Activated naive CD8-positive, alpha-beta T cell treated with anti-CD3 and anti-CD28 coated beads for 36 hours (primary cell): Measurements from ENCODE around the gene EN2. TPM values are rescaled to one million over a fixed set of nuclear protein-coding genes. Genes with fewer than 3 reads are reported as not detected.
A peak's percentile ranks its signal among the peaks of the same experiment; 100 is the strongest.

Experiments used
- DNase-seq: peaks from one replicate; pipeline ENCODE4 v3.0.0; 2021
- H3K27ac Mint-ChIP-seq: one replicate; pipeline ENCODE4 v1.8.0; 2022; ENCODE audit warnings: mild to moderate bottlenecking, moderate library complexity, mixed read lengths
- H3K27me3 Mint-ChIP-seq: one replicate; pipeline ENCODE4 v1.8.0; 2022; ENCODE audit warnings: mild to moderate bottlenecking, mixed read lengths
- H3K36me3 Mint-ChIP-seq: one replicate; pipeline ENCODE4 v1.8.0; 2021; ENCODE audit warnings: mild to moderate bottlenecking, mixed read lengths
- H3K4me1 Mint-ChIP-seq: one replicate; pipeline ENCODE4 v1.8.0; 2021; ENCODE audit warnings: mixed read lengths
- H3K4me3 Mint-ChIP-seq: one replicate; pipeline ENCODE4 v1.8.0; 2022; ENCODE audit warnings: mild to moderate bottlenecking, moderate library complexity, mixed read lengths
- H3K9me3 Mint-ChIP-seq: one replicate; pipeline ENCODE4 v1.8.0; 2022; ENCODE audit warnings: mixed read lengths
- total RNA-seq, 2 experiments: library from RNA; stranded (reverse); gene quantifications; one replicate each; pipeline ENCODE4 v1.2.3, GENCODE V29; 2021

Gene EN2
- total RNA-seq, 2 experiments from 2014 or later: not detected

- H3K4me3 Mint-ChIP-seq: no peak overlapping the region
- no peaks in the 10 kb centered on the region for H3K36me3 Mint-ChIP-seq
- no peaks in the 10 kb centered on the region for H3K9me3 Mint-ChIP-seq
- H3K4me1 Mint-ChIP-seq: peaks cover 19% of the 10 kb centered on the region
- DNase-seq: no peak
- no peak overlapping the region for H3K27ac Mint-ChIP-seq
- peaks cover 85% of the 10 kb centered on the region for H3K27me3 Mint-ChIP-seq
Measured at GRCh38 chr7:155453296-155454182, 4.4 kb upstream of the EN2 start.

DNA sequence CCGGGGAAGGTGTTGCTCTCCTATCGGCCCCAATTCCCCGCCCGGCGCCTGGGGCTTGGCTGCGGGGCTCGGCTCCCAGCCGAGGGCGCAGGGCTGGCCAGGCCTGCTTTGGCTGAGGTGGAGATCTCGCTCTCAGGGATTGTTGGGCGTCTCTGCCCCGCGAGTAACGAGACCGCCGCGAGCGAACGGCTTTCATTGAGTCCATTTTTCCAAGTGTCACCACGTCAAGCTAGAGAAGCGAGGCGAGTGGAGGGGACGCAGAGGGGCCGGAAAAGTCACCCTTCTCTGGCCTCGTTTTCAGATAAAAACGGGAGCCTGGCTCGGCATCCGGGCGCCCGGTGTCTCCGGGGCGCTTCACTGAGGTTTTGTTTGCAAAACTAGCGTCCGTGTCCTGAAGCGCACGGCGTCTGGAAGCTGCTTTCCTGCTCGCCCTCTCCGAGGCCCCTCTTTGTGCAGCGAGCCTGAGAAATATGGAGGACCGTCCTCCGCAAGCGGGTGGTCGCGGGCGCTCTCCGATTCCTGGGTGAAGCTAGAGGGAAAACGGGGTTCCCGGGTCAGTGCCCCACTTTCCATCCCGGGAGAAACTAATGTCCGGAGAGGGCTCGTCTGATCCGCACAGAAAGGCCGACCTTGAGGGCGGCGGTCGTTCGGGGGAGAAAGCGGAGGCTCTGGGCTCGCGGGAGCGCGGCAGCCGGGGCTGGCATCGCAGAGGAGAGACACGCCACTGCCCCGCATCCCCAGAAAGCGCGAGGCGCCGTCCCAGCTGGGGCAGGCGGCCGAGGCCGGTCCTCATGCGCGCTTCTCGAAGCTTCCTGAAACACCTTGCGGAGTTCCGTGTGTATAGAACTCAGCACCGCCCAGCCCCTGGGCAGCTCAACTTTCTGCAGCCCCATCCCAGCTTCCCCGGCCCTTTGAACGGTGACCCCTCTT, 3.5 kb upstream of the EN2 start:
- Mint-ChIP-seq H3K4me3 (no peak overlapping the region), H3K27ac (no peak overlapping the region)
- no peak for DNase-seq

DNA sequence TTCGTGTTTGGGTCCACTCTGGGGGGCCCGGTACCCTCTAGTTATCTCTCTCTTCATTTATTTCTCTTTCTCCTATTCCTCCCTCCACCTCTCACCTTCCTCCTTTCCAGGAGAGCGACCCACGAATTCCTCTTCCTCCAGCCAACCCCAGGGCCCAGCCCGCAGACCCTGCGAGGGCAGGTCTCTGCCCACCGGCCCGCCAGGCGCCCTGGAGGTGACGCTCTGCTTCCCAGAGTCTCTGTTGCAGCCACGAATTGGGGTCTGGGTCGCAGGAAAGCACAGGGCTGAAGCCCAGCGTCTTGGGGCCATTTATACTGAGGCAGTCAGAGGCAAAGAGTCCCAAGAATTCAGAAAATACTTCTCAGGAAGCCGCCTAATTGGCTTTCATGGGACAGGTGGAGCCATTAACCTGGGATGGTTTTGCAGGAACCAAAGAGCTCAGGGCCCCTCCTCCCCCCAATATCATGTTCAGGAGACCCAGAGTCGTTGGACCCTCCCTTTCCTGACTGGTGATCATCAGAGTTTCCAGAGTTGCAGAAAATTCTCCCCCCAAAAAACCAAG, 2.7 kb upstream of the EN2 start:
- no peak for DNase-seq
- Mint-ChIP-seq H3K9me3 (no peaks in the 10 kb centered on the region), H3K4me3 (no peak overlapping the region), H3K36me3 (peaks cover 2% of the 10 kb centered on the region), H3K27me3 (peaks cover 86% of the 10 kb centered on the region), H3K27ac (no peak overlapping the region), H3K4me1 (peaks cover 25% of the 10 kb centered on the region)

More for the DNA sequence above, 3.5 kb upstream of the EN2 start:
- Mint-ChIP-seq H3K36me3 (peaks cover 2% of the 10 kb centered on the region), H3K27me3 (peaks cover 82% of the 10 kb centered on the region), H3K9me3 (no peaks in the 10 kb centered on the region), H3K4me1 (peaks cover 23% of the 10 kb centered on the region)

DNA sequence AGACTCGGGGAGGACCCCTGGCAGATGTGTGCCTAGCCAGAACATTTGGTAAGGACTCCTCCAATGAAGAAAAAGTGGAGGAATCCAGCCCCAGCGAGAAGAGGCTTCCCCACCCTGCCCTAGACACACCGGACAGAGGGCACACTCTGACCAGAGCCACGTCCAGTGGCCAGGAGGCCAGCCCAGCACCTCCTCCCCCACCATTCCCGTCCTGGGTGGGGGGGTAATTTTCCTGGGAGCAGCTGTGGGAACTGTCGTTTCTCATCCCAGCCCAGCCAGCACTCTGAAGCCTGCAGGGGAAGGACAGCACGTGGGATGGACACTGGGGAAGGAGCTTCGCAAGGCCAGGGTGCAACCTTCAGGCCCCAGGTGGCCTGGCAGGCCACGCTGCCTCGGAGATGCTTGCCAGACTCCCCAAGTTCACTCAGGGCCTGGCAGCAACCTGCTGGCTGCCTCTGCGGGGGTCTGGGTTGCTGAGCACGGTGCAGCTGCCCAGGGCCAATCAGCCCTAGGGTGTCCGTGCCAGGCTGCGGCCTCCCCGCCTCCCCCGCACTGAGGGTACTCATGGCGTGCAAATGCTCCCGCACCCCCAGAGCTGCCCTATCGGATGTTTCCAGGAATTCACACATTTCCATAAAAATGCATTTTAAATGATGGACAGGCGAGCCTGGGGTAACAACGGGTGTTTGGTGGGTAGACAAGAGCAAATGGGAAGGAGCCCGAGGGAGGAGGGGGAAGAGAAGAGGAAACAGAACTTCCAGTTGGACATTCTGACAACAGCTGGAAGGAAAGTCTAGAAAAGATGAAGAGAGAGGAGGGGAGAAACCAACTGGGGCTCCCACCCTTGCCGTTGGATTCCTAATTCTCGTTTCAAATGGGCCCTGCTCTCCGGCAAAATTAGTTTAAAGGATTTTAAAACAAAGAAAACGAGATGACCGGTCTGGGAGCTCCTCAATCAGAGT, 1.9 kb upstream of the EN2 start:
- Mint-ChIP-seq H3K27ac (no peak overlapping the region), H3K4me3 (peak overlapping the region; percentile 1), H3K4me1 (peaks cover 20% of the 10 kb centered on the region), H3K9me3 (no peaks in the 10 kb centered on the region), H3K36me3 (peaks cover 2% of the 10 kb centered on the region), H3K27me3 (peaks cover 86% of the 10 kb centered on the region)
- no peak for DNase-seq

DNA sequence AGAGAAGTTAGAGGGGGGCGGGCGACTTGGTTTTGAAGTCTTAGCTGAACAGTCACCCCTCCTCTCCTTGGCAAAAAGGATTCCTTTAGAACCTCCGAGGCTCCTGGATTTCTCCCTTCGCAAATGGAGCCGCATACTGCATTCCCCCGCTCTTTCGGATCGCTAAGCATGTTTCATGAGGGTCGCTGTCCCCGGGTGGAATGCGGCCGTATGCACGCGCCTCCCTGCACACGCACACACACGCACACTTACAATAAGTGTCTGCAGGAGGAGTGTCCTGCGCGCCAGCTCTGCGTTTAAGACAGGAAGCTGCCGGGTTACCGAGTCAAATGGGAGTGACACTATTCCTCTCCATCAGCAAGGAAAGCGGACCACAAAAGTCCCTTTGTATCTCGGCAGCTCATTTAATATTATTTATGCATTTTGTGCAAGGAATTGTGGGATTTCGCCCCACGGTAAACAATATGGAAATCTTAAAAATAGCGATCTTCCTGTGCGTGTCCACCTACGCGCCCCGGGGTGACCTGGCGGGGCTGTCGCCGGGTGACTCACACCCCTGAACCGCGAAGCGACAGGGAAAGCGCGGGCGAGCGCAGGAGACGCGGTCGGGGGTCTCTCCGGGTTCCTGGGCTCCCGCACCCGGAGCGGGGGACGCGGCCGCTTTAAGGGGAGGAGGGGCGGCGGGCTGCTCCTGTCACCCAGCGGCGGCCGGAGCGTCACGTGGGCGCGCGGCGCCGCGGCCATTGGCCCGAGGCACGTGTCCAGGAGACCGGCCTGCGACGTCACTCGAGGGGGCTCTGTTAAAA, 988 bp upstream of the EN2 start:
- Mint-ChIP-seq H3K9me3 (no peaks in the 10 kb centered on the region), H3K27ac (no peak overlapping the region), H3K4me3 (peak overlapping the region; percentile 61), H3K36me3 (peaks cover 2% of the 10 kb centered on the region), H3K4me1 (peaks cover 17% of the 10 kb centered on the region), H3K27me3 (peaks cover 86% of the 10 kb centered on the region)
- DNase-seq: no peak

DNA sequence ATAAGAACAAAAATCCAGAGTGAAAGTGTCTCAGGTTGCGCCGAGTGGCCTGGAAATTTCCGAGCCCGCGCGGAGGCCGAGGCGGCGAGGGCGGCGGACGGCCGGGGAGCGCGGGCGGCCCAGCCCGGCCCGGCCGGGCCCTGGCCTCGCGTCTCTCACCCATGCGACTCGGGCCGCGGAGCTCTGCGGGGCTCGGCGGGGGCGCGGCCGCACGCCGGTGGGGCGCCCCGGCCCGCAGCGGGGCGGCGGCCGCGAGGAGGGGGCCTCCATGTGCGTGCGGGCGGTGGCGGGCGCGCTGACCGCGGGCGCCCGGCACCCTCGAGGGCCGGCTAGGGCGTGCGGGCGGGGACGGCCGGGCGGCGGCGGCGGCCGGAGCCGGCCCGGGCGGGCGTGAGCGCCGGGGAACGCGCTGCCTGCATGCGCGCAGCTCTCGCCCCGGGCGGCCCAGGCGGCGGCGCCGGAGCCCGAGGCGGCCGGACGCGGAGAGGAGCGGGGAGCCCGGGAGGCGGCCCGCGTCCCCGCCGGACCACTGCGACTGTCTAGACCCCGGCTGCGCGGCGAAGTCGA, 302 bp upstream of the EN2 start:
- no peak for DNase-seq
- peaks cover 17% of the 10 kb centered on the region for H3K4me1 Mint-ChIP-seq
- H3K4me3 Mint-ChIP-seq: no peak overlapping the region
- H3K36me3 Mint-ChIP-seq: peaks cover 2% of the 10 kb centered on the region
- peaks cover 86% of the 10 kb centered on the region for H3K27me3 Mint-ChIP-seq
- no peaks in the 10 kb centered on the region for H3K9me3 Mint-ChIP-seq
- H3K27ac Mint-ChIP-seq: no peak overlapping the region

GRCh38 chr7:155458878-155459699, 1.2 kb downstream of the EN2 start:
- Mint-ChIP-seq H3K4me3 (peak overlapping the region; percentile 37), H3K27me3 (peaks cover 88% of the 10 kb centered on the region), H3K4me1 (peaks cover 17% of the 10 kb centered on the region), H3K36me3 (peaks cover 2% of the 10 kb centered on the region), H3K27ac (peak overlapping the region; percentile 68), H3K9me3 (no peaks in the 10 kb centered on the region)
- DNase-seq: no peak

DNA sequence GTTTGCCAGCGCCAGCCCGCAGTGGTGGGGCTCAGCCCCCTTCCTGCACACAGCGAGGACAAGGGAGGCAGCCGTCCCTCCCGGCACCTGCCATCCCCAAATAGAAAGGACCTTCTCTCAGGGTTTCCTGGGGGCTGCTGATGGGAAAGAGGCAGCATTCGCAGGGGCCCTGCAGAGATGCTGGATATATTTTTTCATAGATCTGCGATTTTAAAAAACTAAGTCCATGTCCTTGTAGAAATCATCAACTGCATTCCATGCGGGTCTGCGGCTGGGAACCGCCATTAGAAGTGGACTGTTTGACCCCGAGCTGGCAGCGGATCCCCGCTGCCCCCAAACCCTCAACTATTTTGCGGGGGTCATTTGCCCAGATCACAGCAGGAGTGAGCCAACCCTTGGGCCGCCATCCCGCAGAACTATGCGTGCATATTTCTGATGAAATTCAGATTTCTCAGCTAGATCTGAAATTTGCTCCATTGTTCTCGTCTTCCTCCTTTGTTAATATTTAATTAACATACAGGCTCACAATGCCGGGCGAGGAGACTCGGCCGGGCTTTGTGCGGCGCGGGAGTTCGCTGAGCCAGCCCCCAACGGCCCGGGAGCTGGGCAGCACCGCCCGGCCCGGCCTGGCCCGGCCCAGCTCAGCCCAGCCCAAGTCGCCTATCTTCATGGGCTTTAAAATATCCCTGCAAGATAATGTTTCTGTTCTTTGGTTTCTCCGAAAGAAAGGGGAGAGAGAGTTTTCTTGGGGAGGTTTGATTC, 2.0 kb downstream of the EN2 start:
- no peak overlapping the region for H3K27ac Mint-ChIP-seq
- H3K27me3 Mint-ChIP-seq: peaks cover 88% of the 10 kb centered on the region
- no peak overlapping the region for H3K4me3 Mint-ChIP-seq
- H3K36me3 Mint-ChIP-seq: peaks cover 2% of the 10 kb centered on the region
- peaks cover 15% of the 10 kb centered on the region for H3K4me1 Mint-ChIP-seq
- no peaks in the 10 kb centered on the region for H3K9me3 Mint-ChIP-seq
- DNase-seq: no peak

DNA sequence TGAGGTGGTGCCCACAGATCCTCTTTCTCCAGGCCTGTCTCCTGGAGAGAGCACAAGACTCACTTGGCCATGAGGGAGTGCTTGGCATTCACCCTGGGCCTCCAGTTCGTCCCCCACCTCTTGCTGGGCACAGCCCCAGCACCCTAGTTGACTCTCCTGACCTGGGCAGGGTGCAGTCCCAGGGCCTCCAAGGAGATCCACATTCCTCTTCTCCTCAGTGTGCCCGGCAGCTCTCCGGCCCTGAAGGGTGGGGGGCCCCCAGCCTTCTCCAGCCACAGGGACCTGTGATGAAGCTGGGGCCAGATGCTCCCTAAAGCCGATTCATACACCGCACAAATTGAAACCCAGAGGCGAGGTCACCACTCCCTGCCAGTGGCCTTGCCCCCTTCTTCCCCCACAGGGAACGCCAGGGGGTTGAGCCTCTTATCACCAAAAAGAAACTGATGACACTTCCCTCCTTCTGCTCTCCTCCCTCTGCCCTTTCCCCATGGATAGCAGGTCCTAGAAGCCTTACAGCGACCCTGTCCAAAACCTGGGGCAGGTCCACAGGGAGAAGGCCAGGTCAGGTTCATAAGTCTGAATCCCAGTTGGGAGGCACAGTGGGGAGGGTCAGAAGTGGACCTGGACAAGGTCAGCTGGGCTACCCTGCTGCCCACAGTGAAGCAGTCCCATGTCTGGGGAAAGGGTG, 3.1 kb downstream of the EN2 start:
- H3K9me3 Mint-ChIP-seq: no peaks in the 10 kb centered on the region
- no peak overlapping the region for H3K4me3 Mint-ChIP-seq
- no peak overlapping the region for H3K27ac Mint-ChIP-seq
- H3K4me1 Mint-ChIP-seq: peaks cover 20% of the 10 kb centered on the region
- peaks cover 88% of the 10 kb centered on the region for H3K27me3 Mint-ChIP-seq
- H3K36me3 Mint-ChIP-seq: peaks cover 2% of the 10 kb centered on the region
- DNase-seq: no peak

DNA sequence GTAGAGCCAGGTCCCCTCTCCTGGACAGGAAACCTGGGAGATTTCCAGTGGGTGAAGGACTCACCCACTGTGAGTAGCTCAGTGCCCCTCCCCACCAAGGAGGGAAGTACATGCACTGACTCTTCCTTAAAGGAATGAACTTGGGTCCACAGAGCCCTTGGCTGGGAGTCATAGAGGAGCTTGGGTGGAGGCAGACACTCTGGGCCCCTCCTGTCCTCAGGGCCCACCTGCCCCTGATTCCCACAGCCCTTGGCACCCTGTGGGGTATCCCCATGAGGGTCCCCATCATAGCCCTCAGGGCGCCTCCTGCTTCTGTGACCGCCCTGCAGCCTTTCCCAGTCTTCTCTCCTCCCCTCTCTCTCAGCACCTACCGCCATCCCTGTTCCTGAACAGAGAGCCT, 3.7 kb downstream of the EN2 start:
- DNase-seq: no peak
- peaks cover 20% of the 10 kb centered on the region for H3K4me1 Mint-ChIP-seq
- peaks cover 2% of the 10 kb centered on the region for H3K36me3 Mint-ChIP-seq
- H3K4me3 Mint-ChIP-seq: no peak overlapping the region
- H3K9me3 Mint-ChIP-seq: no peaks in the 10 kb centered on the region
- H3K27ac Mint-ChIP-seq: no peak overlapping the region
- peaks cover 88% of the 10 kb centered on the region for H3K27me3 Mint-ChIP-seq

DNA sequence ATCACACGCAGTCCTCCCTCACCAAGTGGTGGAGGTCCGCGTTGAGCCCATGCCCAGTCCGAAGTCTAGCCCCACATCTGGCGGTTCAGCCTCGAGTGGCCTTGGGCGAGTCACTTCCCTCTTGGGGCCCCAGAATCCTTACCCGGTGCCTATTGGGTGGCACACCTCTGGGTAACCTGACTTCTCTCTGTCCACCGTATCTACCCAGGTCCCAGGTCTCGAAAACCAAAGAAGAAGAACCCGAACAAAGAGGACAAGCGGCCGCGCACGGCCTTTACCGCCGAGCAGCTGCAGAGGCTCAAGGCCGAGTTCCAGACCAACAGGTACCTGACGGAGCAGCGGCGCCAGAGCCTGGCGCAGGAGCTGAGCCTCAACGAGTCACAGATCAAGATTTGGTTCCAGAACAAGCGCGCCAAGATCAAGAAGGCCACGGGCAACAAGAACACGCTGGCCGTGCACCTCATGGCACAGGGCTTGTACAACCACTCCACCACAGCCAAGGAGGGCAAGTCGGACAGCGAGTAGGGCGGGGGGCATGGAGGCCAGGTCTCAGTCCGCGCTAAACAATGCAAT, 4.3 kb downstream of the EN2 start:
- Mint-ChIP-seq H3K4me3 (no peak overlapping the region), H3K27me3 (peaks cover 88% of the 10 kb centered on the region), H3K4me1 (peaks cover 16% of the 10 kb centered on the region), H3K9me3 (no peaks in the 10 kb centered on the region), H3K27ac (no peak overlapping the region), H3K36me3 (peaks cover 2% of the 10 kb centered on the region)
- no peak for DNase-seq
